HCT116 (cell line): ENCODE results near the gene GALNT15.
A peak's percentile ranks its signal among the peaks of the same experiment; 100 is the strongest.

ENCODE experiments used
- POLR2AphosphoS5 ChIP-seq: IDR thresholded peaks from 2 replicates; pipeline ENCODE4 v1.6.1; 2011; ENCODE audit warnings: mild to moderate bottlenecking, low read depth, low read length, moderate library complexity
- ZFX ChIP-seq: fragments of 450-650 bp; IDR thresholded peaks from 2 replicates; pipeline ENCODE4 v1.6.1; 2017
- TF ChIP-seq, protein P1 (sequence below), 3 experiments: fragments of 200-600 bp in 1 of 3; sonication (generic) in 1 of 3; IDR thresholded peaks in 2 of 3; conservative IDR thresholded peaks in 1 of 3; 2 replicates each; pipeline ENCODE4 v1.5.1; 2012 to 2017; ENCODE audit warnings: low read depth in 2 of 3, low read length in 2 of 3, antibody characterized with exemption in 1 of 3, borderline replicate concordance in 1 of 3, control low read depth in 1 of 3, mild to moderate bottlenecking in 1 of 3, mixed read lengths in 1 of 3, mixed run types in 1 of 3, moderate library complexity in 1 of 3; ENCODE audit not compliant: insufficient read depth in 1 of 3
- TF ChIP-seq, protein P2 (sequence below): IDR thresholded peaks from 2 replicates; pipeline ENCODE4 v1.6.1; 2012

DNA sequence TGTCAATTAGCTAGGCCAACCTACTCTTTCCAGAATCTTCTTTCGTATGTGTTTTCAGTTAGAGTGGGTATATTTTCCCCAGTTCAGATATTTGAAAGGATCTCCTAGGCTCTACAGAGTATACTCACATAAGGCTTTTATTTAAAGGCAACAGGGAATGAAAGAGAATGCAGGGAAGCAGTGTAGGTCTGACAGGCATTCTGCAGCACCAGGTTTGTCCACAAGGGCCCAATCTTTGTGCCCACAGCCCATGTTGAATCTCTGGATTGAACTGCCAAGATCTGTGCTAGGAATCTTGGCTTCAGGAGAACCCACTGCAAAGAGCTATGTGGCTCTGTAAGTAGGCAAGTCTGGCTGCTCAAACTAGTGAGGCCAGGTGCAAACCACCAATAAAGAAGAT is 24.2 kb upstream of the GALNT15 start:
- TF ChIP-seq POLR2AphosphoS5 (no peak), ZFX (no peak)
- TF ChIP-seq, protein P1, sequence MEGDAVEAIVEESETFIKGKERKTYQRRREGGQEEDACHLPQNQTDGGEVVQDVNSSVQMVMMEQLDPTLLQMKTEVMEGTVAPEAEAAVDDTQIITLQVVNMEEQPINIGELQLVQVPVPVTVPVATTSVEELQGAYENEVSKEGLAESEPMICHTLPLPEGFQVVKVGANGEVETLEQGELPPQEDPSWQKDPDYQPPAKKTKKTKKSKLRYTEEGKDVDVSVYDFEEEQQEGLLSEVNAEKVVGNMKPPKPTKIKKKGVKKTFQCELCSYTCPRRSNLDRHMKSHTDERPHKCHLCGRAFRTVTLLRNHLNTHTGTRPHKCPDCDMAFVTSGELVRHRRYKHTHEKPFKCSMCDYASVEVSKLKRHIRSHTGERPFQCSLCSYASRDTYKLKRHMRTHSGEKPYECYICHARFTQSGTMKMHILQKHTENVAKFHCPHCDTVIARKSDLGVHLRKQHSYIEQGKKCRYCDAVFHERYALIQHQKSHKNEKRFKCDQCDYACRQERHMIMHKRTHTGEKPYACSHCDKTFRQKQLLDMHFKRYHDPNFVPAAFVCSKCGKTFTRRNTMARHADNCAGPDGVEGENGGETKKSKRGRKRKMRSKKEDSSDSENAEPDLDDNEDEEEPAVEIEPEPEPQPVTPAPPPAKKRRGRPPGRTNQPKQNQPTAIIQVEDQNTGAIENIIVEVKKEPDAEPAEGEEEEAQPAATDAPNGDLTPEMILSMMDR (IDR thresholded peaks at IDR 0.05 in 2 of 3, conservative IDR thresholded peaks at IDR 0.05 in 1 of 3; ENCODE audit: borderline replicate concordance in 1 of 3, insufficient read depth in 1 of 3, low read depth in 2 of 3, low read length in 2 of 3): 0 out of 6 replicates have a peak, but pooled peaks of 2 of the 3 experiments have one; percentile 7 to 18
- TF ChIP-seq, protein P2, sequence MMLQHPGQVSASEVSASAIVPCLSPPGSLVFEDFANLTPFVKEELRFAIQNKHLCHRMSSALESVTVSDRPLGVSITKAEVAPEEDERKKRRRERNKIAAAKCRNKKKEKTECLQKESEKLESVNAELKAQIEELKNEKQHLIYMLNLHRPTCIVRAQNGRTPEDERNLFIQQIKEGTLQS: no peak
